Activated CD8-positive, alpha-beta memory T cell treated with anti-CD3 and anti-CD28 coated beads for 24 hours (primary cell): ENCODE results near the gene ZNF831.
A peak's percentile ranks its signal among the peaks of the same experiment; 100 is the strongest.

Source experiments
- DNase-seq: peaks from one replicate; pipeline ENCODE4 v3.0.0-alpha.2; 2020

Gene ZNF831

DNA sequence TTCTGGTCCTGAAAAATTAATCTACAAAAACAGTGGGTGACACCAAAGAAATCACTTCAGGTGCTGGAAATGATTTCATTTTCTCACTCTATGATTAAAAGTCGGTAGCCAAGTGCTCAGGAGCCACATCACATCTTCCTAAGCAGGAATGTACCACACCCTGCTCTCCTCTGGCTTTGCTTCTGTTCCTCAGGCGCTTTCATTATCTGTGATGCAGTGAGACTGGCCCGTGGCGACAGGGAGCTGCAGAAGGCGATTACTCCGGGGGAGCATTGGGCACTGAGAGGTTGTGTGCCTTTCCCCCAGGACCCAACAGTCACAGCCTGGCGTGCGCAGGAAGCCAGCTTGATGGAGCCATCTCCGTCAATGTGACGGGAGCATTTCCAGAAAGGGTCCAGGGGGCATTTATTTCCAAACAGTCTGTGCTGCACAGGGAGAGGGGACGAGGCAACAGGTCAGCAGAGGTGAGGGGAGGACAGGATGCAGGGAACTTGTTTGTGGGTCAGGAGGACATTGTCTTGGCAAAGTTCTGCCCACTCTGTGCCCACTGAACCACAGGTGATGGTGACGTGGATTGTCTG is 5.6 kb upstream of the ZNF831 start:
- peak; percentile 49 for DNase-seq

- peak; percentile 38 for DNase-seq
Measured at GRCh38 chr20:59158673-59159072, 4.9 kb upstream of the ZNF831 start.

- DNase-seq, result peak; percentile 61
Measured at GRCh38 chr20:59159091-59159490, 4.5 kb upstream of the ZNF831 start.

DNA sequence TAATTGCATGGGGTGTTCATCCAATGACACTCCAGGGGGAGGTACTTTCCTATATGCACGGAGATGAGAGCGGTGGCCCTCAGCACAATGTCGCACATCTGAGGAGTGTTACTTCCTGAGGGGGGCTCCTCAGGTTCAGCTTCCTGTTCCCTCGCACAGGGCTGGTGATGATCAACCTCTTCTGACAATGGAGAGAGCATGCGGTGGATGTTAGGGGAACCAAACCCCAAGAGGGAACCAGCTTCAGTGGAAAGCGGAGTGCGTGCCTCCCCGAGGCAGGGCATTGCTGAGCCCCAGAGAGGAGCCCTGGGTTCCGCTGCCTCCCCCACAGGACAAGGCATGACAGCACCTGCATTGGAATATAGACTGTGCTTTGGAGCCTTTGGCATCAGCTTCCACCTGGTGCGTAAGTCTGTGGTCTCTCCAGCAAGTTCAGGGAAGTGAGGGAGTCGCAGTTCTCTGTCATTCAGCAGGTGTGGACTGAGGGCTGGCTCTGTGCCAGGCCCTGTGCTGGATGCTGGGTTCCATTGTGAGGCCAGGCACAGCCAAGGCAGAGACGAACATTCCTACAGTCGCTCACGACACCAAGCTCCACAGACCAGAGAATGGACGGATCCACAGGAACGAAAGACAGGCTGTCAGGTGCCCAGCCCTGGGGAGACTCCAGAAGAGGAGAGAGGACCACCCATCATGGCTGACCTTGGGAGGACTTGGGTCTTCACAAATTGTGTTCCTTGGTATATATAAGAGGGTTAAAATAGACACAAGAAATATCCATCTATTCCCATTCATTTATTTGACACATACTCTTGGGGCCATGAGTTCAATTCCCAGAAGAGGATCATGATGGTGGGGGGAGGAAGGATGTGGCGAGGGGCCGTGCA is 3.9 kb upstream of the ZNF831 start:
- peak; percentile 84 for DNase-seq

GRCh38 chr20:59160389-59161115 is 3.1 kb upstream of the ZNF831 start:
- DNase-seq, result no peak

GRCh38 chr20:59161721-59162120 is 1.9 kb upstream of the ZNF831 start:
- DNase-seq, result no peak

GRCh38 chr20:59164686-59165391 is 1.2 kb downstream of the ZNF831 start:
- DNase-seq, result no peak

DNA sequence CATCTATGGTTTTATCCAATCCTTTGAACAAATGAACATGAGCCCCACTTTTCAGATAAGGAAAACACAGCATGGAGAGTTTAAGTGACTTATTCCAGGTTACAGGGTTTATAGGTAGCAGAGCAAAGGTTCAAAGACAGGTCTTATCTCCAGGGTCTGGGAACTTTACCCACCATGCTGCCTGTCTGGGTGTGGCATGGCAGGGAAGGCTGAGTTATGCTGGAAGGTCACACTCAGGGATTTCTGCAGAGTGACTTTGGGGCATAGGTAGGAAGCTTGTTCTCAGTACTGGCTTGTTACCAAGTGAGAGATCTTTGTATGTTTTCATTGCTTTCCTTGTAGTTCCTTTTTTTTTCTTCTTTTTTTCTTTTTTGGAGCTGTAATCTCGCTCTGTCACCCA is 1.8 kb downstream of the ZNF831 start:
- no peak for DNase-seq

GRCh38 chr20:59165891-59166709 is 2.5 kb downstream of the ZNF831 start:
- DNase-seq, result peak; percentile 63

DNA sequence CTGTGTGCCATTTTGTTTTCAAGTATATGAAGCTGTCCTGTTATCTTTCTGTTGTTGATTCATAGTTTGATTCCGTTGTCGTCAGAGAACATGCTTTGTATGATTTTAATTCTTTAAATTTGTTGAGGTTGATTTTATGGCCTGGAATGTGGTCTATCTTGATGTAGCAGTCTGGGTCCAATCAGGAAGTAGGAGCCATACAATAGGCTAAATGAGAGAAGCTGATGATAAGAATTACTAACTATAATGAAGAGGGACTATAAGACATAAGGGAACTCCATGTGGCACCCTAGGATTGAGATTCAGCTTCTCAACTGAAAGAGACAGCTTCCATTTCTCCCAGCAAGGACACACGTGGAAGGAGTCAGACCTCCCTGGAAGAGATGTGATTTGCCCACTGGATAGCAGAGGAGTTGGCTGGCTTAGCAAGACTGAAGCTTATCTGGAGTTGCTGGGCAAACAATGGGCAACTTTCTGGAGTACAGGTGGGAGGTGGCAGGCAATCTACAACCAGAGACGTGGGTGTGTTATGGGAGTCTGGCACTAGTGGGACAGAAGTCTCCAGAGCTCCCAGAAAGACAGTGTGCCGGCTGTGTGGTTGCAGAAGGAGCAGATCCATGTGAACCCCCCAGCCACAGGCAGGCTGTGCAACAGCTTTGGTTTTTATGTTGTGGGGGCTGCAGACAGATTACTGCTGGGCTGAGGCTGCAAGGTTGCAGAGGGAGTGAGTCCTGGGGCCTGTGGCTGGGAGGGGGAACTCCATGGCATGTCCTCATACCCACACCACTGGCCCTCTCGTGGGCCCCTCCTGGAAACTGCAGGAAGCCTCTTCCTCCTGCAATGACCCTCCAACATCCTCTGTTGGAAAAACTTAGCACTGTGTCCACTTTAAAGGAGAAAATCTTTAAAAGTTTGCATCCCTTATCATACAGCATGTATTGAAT is 7.1 kb downstream of the ZNF831 start:
- DNase-seq, result peak; percentile 52

GRCh38 chr20:59171986-59172385 is 8.4 kb downstream of the ZNF831 start:
- DNase-seq, result no peak

DNA sequence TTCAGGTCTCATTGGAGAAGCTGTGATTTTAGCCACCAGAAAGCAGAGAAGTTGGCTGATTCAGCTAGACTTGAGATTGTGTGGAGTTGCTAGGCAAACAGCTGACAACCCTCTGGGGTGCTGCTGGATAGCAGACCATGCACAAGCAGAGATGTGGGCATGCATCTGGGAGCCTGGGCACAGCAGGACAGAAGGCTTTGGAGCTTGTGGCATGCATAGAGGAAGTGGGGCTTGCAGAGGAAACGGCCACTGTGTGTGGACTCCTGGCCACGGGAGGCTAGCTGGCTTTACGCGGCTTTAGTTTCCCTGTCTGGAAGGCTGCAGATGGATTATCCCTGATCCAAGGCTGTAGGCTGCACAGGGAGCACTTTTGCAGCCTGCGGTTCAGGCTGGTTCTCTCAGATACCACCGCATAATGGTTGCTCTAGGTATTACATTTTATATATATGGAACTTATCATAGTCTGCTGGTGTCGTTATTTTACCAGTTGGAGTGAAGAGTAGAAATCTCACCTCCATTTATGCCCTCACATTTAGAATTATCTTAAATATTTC is 10.4 kb downstream of the ZNF831 start:
- no peak for DNase-seq

DNA sequence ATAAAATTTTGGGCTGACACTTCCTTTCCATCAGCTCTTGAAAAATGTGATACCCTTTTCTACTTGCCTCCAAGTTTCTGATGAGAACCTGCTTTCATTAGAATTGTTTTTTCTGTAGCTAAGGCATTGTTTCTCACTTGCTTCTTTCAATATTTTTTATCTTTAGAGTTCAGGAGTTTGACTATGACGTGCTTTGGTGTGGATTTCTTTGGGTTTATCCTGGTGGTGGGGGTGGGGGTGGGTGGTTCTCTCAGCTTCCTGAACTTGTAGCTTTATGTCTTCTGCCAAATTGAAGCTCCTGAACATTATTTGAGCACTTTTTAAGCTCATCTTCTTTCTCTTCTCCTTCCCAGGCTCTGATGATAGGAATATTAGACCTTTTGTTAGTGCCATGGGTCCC is 11.4 kb downstream of the ZNF831 start:
- no peak for DNase-seq

- no peak for DNase-seq
Measured at GRCh38 chr20:59175861-59176260, 12.2 kb downstream of the ZNF831 start.

DNA sequence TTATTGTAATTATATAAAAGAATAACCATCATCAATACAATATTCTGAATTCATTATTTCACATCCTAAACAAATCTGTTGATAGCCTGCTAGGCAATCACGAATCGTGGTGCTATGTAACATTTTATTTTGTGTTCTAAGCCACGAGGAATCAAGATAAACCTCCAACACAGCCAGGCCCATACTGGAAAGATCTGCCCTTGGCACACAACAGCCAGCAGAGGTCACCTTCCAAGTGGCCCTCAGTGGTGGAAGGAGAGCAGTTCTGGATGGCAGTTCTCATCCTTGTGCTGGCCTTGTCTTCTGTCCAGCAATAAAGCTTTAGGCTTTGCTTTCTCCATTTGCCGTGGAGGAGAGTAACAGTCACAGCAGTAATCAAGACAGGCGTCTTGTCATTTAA is 13.2 kb downstream of the ZNF831 start:
- DNase-seq, result no peak

DNA sequence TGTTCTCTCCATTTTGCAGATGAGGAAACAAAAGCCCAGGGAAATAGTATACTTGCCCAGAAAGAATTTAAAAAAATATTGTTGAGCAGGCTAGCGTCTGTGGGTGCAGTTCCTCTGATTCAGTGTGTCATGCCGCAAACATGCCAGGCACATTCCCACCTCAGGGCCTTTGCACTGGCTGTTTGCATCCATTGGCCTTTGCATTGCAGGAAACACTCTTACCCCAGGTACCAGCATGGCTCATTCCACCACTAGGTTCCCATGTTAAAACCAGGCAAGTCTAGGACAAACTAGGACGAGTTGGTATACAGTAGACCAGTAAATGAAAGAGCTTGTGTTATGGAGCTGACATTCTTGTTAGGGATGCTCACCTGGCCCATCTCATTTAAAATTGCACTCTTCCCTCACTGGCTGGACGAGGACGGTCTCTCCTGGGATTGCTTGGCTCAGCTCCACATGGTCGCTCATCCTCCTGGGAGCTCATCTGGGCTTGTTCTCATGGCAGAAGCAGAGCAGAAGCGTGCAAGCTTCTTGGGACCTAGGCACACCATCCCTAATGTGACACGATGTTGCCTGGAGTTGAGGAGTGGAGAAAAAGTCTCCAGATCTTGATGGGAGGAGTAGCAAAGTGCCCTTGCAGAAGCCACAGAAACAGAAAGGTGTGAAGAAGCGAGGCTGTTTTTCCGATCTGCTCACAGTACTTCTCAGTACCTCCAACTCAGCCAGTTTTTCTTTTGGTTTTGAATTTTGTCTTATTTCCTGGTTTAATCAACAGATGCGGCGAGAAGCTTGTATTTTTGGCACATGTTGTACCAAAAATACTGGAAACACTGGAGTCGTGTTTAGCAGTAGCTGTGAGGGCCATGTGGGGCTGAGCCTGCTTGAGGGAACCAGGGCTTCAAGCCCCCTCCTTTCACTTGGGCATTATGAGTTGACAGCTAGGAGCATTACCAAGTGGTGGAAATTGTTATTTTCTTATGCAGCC is 13.9 kb downstream of the ZNF831 start:
- DNase-seq, result peak; percentile 72

DNA sequence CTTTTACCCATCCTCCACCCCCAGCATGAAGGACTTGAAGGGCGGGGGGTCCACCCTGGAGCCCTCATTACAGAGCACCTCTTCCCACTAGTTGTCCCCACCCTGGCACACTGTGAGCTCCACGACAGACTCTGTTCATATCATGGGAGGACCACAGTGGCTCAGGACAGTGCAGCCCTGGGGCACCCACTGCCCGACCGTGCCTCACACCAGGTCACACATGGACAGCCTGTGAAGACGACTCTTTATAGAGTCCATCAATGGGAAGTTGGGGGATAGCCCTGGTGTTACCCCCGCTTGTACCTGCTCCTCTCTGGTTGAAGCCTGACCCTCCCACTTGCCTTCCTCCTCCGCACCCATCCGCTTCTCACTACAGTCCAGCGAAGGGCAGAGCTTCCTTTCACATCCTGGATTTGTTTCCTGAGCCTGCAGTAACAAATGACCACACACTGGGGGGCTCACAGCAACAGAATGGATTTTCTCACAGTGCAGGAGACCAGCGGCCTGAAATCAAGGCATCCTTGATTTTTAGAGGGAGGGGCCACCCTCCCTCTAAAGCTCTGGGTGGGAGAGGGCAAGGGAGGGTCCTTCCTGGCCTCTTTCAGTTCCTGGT is 15.5 kb downstream of the ZNF831 start:
- DNase-seq, result no peak

GRCh38 chr20:59179988-59180387 is 16.4 kb downstream of the ZNF831 start:
- no peak for DNase-seq

GRCh38 chr20:59181936-59182335 is 18.3 kb downstream of the ZNF831 start:
- DNase-seq, result no peak
